Loucy (cell line): ENCODE measurements around the gene NPBWR2.

Source experiments
- CTCF ChIP-seq: fragments of 200-600 bp; sonication (generic); conservative IDR thresholded peaks from 2 replicates; pipeline ENCODE4 v1.5.1; 2014; ENCODE audit warnings: mild to moderate bottlenecking, antibody characterized with exemption, low read length
- EZH2phosphoT487 ChIP-seq: fragments of 200-600 bp; IDR thresholded peaks from 2 replicates; pipeline ENCODE4 v1.6.1; 2018; ENCODE audit warnings: antibody characterized with exemption, mild to moderate bottlenecking, moderate library complexity, borderline replicate concordance

- TF ChIP-seq CTCF (no peak), EZH2phosphoT487 (no peak)
Observed at GRCh38 chr20:64130271-64130670, 22.9 kb upstream of the NPBWR2 start.
